NCI-H128 (cell line): Measurements from ENCODE around the gene FHIT.

Source experiments
- DNase-seq: peaks from one replicate; lab custom pipeline; 2025; ENCODE audit not compliant: unreplicated experiment; lab: John Stamatoyannopoulos, UW

The FHIT gene

GRCh38 chr3:60384341-60384740 lies 866.9 kb downstream of the FHIT start:
- DNase-seq: no peak

- DNase-seq: no peak
Observed at GRCh38 chr3:60383345-60383744, 867.9 kb downstream of the FHIT start.

DNA sequence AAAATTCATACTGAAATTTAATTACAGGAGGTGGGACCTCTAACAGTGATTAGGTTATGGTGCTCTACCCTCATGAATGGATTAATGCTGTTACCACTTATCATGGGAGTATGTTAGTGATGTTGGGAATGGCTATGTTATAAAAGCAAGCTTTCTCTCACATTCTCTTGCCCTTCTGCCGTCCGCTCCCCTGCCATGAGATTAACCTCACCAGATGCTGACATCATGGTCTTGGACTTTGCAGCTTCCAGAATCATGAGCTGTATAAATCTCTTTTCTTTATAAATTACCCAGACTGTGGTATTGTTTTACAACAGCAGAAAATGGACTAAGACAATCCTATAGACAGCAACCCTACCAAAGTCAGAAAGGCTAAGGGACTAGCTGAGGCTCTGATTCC lies 884.8 kb downstream of the FHIT start:
- DNase-seq: no peak

DNA sequence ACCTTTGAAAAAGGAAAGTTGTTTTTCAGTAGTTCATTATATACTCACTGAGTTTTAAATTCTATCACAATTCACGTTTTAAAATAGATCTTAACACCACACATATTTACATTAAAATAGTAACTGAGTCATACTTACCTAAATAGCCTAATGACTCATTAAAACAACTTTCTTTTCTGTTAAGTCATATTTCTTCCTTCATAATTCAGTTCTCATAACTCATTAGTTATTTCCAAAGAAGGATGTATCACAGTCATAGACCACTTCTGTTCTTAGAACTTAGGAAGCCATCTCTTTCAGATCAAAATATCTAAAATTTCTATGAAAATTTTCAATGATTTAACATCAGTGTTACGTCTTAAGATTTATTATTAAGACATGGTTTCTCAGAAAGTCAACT lies 885.9 kb downstream of the FHIT start:
- DNase-seq: no peak

GRCh38 chr3:60364475-60364874 lies 886.8 kb downstream of the FHIT start:
- no peak for DNase-seq

DNA sequence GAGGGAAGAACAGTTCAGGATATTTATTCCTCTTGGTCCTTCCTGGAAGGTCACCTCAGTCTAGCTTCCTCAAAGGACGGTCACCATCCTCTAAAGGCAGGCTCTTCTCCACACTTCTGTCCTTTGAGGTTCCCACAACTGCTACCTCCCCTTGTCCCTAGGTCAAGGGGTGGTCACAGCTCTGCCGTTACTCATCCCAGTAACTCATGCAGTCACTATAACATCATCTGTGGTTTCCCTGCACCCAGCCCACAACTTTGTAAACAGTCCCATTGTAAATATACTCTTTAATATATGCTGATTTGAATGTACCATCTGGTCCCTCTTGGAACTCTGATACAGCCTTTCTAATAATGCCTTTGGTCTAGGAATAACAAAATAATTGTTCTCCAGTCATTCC lies 887.4 kb downstream of the FHIT start:
- DNase-seq: no peak

- DNase-seq: no peak
Observed at GRCh38 chr3:60355825-60356224, 895.4 kb downstream of the FHIT start.

DNA sequence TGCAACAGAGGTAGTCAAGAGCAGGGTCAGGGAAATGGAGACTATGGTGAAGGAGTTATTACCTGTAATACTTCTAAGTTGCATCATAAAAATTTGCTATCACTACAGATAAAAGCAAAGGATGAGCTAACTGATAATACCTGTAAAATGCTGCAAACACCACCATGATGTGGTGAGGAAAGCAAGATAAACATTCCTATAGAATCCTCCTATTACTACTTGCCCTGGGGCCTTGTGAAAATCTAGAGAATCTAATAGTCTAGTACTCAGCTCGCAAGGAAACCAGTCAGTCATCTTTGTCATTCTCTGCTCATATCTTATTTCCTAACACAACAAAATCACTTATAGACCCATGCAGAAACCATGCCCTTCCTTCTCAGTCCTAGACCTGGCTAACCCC lies 899.8 kb downstream of the FHIT start:
- DNase-seq: no peak

DNA sequence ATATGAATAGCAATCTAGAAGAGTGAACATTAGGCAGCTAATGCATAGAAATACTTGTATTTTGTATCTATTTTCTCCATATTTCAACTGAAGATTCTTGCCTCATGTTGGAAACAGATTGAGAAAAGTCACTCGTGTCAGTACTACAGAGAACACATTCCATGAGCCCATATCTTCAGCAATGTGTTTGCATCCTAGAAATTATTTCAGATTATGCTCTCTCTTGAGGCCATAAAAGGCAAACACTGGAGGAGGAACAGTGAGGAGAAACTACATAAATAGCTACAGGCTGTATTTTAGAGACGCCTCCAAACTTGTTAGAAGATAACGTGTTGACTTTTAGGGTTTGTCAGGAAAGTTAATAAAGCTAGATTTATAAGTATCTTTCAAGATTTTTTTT lies 906.9 kb downstream of the FHIT start:
- DNase-seq: no peak

DNA sequence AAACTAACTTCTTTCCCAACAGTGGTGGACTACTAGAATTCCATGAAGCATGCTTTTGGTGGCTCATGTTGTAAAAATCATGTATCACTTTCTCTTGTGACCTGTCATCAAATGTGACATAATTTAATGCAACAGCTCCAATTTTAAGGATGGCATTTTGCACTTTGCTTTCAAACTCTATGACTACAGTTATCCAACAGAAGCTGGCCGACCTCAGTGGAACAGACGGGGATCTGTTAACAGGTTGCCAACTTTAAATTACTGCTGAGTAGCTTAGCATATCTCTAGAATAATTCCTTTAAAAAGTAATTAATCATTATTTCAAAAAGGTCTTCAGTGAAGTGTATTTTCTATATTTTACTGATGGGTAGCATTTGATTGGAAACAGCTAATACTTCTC lies 907.4 kb downstream of the FHIT start:
- no peak for DNase-seq

DNA sequence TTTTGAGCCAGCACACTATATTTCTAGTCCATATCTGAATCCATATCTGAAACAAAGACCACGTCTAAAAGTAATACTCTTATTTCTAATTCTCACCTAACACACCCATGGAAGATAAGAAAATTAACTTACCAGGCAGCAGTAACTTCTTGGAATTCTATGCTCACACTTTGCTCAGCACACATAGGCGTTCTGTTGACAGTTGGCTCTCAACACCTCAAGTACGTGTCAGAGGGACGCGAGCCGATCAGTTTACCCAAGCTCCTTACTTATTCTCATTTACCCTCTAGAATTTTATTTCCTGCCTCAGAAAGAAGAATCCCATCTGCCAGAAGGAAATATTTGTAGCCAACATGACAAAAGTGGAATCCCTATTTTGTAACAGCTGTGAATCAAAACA lies 911.9 kb downstream of the FHIT start:
- no peak for DNase-seq

DNA sequence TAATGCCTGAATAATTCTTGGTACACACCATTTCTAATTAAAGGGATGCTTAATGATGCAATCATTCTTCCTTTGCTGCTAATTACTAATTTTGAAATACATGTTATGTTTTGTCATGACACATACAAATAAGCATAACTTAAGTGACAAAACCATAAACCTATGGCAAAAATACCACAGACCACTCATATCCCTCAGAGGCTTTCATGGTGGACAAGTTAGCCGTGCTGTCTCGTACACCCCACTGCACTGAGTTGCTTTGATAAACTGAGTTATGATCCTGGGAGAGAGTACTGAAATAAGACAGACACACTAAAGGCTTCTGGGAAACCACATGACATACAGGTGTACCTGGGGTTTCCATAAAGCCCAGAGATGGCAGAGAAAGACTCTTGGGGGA lies 913.8 kb downstream of the FHIT start:
- DNase-seq: no peak

DNA sequence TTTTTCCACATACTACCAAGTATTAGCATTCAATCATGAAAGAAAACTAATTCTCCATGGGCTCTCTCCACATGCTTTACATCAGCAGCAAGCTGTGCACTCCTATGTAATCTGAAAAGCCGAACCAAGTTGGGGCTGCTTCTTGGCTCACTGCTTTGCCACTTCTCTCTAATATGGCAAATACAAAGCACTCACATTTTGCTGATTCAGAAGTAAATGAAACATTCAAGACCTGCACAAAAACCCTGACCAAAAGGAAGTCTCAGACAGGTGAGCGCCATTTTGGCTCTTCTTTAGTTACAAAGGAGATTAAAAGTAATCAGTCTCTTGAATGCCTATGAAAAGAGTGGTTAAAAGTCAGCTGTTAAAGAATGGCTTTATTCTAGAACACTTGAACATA lies 915.2 kb downstream of the FHIT start:
- DNase-seq: no peak

DNA sequence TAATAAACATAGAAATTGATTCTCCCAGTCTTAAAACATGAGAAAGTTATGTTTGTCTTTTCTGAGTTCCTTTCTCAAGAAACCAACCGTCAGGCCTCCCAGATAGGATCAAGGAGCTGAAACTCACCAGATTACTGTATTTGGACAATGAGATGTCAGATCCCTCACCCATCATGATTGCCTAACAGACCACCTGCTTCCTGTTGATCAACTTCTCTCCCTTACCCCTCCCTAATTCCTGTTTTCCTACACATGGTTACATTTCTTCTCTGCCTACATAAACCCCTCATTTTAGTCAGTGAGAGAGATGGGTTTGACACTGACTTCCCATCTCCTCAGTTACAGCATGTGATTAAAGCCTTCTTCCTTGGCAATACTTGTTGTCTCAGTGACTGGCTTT lies 917.5 kb downstream of the FHIT start:
- no peak for DNase-seq

- DNase-seq: no peak
Observed at GRCh38 chr3:60330107-60330506, 921.1 kb downstream of the FHIT start.

DNA sequence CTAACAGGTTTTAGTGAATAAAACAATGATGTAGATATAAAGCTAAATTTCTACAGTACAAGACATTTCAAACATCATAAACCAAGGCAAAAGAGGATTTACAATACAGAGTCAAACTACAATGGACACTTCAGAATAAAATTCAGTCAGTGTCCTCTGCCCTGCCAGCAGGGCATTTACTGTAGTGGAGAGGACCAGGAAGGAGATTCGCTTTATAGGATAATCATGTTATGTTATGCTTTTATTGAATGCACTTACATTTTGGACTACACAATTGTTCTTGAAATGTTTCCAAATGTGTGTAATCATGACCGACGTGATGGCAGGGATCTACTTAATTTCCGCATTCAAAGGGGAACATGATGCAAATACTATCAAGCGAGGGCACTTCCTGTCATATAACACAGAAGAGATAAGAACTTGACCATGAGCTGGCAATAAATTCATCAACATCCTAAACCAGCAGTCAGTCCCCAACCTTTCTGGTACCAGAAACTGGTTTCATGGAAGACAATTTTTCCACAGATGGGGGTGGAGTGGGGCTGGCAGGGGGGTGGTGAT lies 925.6 kb downstream of the FHIT start:
- DNase-seq: no peak

GRCh38 chr3:60323651-60324050 lies 927.6 kb downstream of the FHIT start:
- no peak for DNase-seq

- DNase-seq: no peak
Observed at GRCh38 chr3:60323180-60323579, 928.1 kb downstream of the FHIT start.

DNA sequence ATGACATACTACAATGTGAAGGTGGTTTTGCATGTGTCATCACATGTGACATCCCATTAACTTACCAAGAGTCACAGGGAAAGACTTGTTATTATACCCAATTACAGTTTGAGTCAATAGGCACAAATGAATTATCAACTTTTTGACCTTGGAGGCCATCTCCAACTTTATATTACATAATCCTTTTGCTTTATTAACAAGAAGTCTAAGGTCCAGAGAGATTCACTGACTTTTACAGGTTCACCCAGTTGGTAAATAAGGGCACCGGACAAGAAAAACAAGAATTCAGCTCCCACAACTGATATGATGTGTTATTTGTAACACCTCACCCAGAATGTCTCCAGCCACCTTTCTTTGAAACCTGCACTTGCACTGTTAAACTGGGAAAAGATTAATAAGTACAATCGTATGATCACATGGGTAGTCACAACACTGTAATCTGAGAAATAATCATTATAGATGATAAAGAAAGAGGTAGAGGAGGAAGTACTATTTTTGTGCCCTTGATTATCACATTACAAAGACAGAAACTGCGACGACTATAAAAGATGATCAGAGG lies 928.9 kb downstream of the FHIT start:
- DNase-seq: no peak

- no peak for DNase-seq
Observed at GRCh38 chr3:60319179-60319858, 931.9 kb downstream of the FHIT start.

DNA sequence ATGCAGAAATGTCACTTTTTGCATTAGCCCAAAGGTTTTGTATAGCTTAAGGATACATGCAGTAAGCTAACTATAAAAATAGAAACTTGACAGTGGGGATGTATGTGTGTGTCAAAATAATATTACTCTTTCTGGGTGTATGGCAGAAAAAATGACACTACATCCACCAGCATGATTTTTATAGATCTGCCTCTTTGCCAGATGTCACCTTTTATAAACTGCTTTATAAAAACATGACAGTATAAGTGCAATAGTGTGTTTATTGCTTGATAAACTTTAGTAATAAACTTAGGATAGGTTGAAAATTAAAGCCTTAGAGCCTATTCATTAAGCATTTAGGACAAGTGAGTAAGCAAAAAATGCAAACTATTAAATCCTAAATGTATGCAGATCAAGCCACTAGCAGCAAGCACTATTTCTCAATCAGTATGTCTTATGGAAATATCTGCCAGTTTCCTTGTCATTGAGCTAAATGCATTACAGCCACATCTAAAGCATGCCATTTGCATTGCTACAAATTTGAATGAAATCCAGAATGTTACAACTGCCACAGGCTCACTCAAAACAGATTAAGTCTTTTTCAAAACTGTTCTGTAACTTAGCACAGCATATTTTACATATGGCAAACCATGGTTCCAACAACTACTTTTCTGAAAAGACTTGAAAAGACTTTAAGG lies 935.0 kb downstream of the FHIT start:
- no peak for DNase-seq

DNA sequence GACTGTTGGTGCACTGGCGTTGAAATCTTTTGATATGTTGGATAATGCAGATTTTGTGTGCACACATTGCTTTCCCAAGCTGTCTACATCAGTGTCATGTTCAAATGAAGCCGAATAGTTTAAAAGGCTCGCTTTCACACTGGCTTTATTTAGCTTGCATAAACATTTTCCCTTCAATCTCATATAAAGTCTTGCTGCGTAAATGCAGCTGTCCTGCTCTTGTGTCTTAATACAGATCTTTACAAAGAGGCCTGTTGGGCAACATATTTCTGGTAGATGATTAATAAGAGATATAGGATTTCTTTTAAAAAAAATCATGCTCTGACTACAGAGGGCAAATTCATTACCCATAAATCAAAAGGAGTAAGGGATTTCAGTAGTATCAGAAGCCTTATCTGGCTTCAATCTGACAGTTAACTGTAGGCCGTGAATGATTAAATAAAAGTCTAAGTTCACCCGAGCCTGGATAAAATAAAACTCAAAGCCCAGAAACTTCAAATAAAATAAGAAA lies 937.2 kb downstream of the FHIT start:
- DNase-seq: no peak
